COLO668 (cell line): ENCODE data around the gene VOPP1.
A peak's percentile ranks its signal among the peaks of the same experiment; 100 is the strongest.
"Not testable (repeated sequence)": the region's sequence is repeated elsewhere in the genome, so short reads cannot be mapped to it uniquely, and the experiment has no call there.

Experiments
- DNase-seq: peaks from one replicate; lab custom pipeline; 2025; ENCODE audit not compliant: unreplicated experiment; lab: John Stamatoyannopoulos, UW

The VOPP1 gene

DNA sequence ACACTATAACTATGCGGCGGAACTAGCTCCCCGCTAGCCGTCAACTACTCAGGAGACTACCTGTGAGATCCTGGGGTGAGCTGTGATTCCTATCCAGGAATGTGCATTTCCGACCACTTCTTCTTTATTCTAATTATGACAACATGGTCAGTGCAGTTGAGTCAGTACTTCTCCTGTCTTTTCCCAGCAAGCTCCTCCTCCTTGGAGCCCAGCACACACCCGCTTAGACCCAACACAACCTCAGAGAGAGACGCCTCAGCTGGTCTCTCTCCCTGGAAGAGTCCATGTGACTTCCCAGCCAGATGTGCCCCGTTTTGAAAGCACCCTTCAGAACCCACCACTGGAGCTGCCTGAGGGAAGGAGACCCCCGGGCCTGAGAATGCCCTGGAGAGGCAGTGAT lies 100.7 kb downstream of the VOPP1 start:
- DNase-seq, result not testable (repeated sequence)

GRCh38 chr7:55470261-55470660 lies 102.0 kb downstream of the VOPP1 start:
- no peak for DNase-seq

- no peak for DNase-seq
Measured at GRCh38 chr7:55469721-55470120, 102.6 kb downstream of the VOPP1 start.

GRCh38 chr7:55469271-55469681 lies 103.0 kb downstream of the VOPP1 start:
- DNase-seq, result no peak

- DNase-seq, result no peak
Measured at GRCh38 chr7:55468495-55468894, 103.8 kb downstream of the VOPP1 start.

DNA sequence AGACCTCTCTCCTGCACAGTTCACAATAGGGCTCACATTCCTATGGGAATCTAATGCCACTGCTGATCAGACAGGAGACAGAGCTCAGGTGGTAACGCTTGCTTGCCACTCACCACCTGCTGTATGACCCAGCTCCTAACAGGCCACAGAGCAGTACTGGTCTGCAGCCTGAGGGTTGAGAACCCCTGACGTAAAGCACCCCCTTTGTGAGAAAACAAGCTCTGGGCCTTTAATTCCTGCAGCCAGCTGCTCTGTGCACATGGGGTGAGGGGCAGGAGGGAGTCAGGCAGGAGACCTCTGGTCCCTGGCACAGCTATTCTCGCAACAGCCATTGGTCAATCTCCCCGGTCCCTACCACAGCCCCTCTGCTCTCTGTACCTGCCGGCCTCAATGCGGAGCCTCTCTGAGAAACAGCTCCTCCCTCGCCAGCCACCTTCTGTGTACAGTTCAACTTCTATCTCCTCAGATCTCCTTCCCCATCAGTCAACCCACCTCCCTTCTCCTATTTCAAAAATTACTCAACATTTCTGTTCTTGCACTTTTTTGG lies 105.2 kb downstream of the VOPP1 start:
- DNase-seq, result no peak

- DNase-seq, result no peak
Measured at GRCh38 chr7:55465691-55466090, 106.6 kb downstream of the VOPP1 start.

DNA sequence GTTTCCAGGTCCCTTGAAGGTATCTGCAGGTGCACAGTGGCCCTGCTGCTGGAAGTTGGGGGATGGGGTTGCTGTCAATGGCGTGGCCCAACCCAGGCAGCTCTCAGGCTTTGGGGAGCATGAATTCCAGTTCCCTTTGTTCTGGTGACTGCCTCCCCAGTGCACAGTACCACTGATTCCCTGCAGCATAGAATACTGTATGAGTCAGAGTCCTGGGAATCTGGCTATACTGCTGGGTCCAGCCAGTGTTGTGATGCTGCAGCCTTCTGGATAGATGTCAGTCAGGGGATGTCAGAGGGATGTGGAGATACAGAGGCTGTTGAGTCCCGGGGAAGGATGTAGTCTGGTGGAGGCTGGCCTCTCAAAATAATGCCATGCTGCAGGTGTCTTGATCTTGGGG lies 107.9 kb downstream of the VOPP1 start:
- DNase-seq, result no peak

GRCh38 chr7:55463686-55464262 lies 108.5 kb downstream of the VOPP1 start:
- DNase-seq, result no peak

GRCh38 chr7:55458351-55458750 lies 114.0 kb downstream of the VOPP1 start:
- DNase-seq, result no peak

DNA sequence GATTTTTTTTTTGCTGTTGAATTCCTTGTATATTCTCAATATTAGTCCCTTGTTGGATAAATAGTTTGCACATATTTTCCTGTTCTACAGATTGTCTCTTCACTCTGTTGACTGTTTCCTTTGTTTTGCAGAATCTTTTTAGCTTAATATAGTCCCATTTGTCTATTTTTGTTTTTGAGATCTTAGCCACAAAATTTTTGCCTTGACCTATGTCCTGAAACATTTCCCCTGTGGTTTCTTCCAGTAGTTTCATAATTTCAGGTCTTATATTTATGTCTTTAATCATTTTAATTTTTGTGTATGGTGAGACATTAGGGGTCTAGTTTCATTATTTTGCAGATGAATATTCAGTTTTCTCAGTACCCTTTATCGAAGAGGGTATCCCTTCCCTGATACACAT lies 114.5 kb downstream of the VOPP1 start:
- no peak for DNase-seq

DNA sequence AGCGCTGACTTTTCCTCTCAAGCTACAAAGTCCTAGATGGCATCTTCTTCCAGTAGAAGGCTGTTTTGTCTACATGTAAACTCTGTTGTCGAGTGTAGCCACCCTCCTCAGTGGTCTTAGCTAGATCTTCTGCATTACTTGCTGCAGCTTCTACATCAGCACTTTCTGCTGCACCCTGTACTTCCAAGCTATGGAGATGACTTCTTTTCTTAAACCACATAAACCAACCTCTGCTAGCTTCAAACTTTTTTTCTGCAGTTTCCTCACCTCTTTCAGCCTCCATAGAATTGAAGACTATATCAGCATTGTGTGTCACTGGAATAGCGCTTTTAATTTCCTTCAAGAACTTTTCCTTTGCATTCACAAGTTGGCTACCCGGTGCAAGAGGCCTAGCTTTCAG lies 119.3 kb downstream of the VOPP1 start:
- no peak for DNase-seq

DNA sequence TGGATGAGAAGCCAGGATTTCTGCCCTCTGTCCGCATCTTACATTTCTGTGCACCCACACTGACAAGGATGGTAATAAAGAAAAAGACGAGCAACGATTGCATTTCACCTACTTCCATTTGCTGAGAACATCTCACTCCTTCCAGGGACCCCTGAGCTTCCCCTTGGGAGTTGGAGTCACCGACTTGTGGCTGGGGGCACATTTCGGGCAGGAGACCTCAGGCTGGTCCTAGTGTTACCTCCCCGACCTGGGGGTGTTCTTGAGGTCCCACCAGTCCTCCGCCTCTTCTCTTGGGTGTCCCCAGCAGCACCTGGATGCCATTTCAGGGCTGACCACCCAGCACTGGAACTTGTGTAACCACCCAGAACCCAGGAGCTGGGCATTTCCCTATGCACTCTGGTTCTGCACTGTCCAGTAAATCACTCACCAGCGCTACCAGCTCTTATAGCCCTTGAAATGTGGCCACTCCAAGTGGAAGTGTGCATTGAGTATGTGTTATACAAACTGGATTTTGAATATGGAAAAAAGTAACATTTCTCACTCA lies 122.2 kb downstream of the VOPP1 start:
- no peak for DNase-seq

GRCh38 chr7:55449205-55449991 lies 122.9 kb downstream of the VOPP1 start:
- no peak for DNase-seq

DNA sequence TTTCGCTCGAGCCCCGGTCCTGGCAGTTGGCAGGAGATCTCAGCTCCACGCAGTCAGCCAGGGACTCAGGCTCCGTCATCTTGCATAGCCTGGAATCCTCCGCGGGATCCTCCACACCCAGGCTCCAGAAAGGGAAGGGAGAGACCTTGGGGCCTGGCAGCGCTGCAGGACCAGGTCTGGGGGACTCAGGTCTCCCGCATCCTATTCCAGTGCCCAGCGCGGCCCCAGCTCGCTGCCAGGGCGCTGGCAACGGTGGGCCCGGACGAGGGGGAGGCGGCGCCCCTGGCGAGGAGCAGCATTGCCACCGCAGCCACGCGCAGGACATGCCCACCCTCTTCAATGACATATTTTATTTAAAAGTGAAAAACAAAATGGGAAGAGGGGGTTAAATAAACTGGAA lies 123.8 kb downstream of the VOPP1 start:
- DNase-seq, result no peak

- DNase-seq, result no peak
Measured at GRCh38 chr7:55444786-55445185, 127.5 kb downstream of the VOPP1 start.

- no peak for DNase-seq
Measured at GRCh38 chr7:55441774-55442522, 130.4 kb downstream of the VOPP1 start.

DNA sequence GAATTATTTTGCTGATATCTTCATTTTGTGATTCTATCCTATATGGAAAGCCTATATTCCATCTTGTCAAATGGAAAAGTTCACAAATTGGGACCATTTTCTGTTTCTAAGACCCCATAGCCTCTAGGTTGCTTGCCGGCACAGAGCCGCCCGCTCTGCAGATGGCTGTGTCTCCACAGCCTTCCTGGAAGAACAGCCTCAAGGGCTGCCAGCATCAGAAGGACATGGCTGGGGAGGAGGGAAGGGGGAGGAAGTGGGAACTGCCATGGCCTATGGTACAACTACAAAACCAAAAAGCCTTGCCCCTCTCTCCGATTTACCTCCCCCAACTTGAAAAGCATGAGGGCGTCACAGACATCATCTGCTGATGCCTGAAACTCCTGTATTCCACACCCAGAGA lies 131.3 kb downstream of the VOPP1 start:
- DNase-seq, result no peak

GRCh38 chr7:55440040-55440690 lies 132.1 kb downstream of the VOPP1 start:
- DNase-seq, result no peak

- DNase-seq, result peak; percentile 46
Measured at GRCh38 chr7:55439627-55440026, 132.7 kb downstream of the VOPP1 start.
